GM18505 (cell line): ENCODE results near the gene ESR1.

Source experiments
- ATAC-seq: cut with Tn5 transposase; IDR thresholded peaks from one replicate; pipeline ENCODE4 v1.9.1; 2021; ENCODE audit not compliant: unreplicated experiment
- POLR2A ChIP-seq: IDR thresholded peaks from 4 replicates; pipeline ENCODE4 v1.6.1; 2011; ENCODE audit warnings: borderline replicate concordance; ENCODE audit not compliant: insufficient read depth, insufficient read length; ENCODE audit errors: extremely low read depth

Gene ESR1

DNA sequence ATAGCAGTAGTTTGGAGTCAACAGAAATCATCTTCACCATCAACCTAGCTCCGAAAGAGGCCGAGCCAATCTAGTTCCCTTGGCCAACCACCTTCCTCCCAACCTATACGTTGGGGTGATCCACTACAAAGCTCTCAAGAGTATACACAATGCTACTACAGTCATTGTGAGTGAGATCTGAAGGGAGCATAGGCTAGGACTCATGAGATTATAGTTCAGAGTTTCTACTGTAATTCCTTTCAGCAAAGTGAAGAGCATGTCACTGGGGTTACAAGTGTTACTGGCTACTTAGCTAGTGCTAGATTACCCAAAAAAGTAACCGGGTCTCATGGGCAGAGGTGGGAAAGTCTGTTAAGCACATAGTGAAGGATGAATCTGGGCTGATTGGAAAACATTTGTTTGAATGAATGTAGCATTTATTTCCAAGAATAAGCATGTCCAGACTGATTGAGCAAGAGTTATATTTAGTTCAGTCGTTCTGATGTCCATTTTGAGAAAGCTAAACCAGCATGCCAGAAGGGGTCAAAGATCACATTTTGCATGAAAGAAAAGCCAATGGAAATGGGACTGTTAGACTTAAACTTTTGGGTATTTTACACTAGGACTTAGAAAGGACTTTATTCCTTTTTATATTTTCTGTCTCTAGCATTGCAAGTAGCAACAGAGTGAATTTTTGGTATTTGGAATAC is 10.5 kb upstream of the ESR1 start:
- no peak for TF ChIP-seq POLR2A
- no peak for ATAC-seq

DNA sequence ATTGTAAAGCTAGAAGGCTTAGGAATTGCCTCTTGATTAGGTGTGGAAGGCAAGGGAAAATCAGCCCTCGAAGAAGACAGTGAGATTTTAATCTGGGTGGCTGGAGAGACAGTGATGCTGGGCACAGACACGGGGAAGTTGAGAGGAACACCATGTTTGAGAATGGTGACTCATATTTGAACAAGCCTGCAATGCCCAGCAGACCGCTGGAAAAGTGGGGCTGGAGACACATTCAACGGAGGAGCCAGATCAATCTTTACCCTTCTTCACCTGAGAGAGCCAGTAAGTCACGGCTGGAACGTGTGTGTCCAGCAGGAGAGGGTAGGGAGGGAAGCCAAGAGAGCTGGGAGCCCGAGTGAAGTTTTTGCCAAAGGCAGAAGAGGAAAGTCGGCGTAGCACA is 3.7 kb upstream of the ESR1 start:
- ATAC-seq, result no peak
- TF ChIP-seq POLR2A, result no peak

DNA sequence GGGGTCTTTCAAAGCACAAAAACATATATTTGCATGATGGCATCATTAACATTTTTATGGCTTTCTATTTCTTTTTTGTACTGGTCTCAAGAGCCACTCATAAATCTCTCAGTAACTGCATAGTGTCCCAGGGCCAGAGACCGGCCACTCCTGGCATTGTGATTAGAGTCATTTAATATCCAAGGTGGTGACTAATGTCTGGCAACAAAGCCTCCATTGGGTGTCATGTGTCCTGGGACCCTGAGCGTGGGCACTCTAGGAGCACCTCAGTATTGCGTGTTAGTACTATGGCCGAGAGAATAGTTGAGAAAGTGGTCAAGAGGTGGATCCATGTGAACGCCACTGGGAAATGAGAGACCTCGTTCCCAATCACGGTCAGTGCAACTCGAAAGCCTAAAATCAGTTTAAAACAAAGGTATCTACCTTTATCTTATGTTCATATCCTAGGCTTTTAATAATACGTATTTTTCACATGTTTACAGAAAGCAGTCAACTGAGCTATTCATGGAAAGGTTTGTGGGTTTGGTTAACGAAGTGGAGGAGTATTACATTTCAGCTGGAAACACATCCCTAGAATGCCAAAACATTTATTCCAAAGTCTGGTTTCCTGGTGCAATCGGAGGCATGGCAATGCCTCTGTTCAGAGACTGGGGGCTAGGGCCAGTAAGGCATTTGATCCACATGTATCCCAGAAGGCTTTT is 2.7 kb upstream of the ESR1 start:
- no peak for ATAC-seq
- no peak for TF ChIP-seq POLR2A

DNA sequence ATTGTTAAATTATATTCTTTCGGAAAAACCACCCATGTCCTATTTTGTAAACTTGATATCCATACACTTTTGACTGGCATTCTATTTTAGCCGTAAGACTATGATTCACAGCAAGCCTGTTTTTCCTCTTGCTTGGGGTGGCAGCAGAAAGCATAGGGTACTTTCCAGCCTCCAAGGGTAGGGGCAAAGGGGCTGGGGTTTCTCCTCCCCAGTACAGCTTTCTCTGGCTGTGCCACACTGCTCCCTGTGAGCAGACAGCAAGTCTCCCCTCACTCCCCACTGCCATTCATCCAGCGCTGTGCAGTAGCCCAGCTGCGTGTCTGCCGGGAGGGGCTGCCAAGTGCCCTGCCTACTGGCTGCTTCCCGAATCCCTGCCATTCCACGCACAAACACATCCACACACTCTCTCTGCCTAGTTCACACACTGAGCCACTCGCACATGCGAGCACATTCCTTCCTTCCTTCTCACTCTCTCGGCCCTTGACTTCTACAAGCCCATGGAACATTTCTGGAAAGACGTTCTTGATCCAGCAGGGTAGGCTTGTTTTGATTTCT is 2.1 kb upstream of the ESR1 start:
- no peak for ATAC-seq
- TF ChIP-seq POLR2A, result no peak

DNA sequence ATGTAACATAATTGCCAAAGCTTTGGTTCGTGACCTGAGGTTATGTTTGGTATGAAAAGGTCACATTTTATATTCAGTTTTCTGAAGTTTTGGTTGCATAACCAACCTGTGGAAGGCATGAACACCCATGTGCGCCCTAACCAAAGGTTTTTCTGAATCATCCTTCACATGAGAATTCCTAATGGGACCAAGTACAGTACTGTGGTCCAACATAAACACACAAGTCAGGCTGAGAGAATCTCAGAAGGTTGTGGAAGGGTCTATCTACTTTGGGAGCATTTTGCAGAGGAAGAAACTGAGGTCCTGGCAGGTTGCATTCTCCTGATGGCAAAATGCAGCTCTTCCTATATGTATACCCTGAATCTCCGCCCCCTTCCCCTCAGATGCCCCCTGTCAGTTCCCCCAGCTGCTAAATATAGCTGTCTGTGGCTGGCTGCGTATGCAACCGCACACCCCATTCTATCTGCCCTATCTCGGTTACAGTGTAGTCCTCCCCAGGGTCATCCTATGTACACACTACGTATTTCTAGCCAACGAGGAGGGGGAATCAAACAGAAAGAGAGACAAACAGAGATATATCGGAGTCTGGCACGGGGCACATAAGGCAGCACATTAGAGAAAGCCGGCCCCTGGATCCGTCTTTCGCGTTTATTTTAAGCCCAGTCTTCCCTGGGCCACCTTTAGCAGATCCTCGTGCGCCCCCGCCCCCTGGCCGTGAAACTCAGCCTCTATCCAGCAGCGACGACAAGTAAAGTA is 547 bp upstream of the ESR1 start:
- ATAC-seq, result no peak
- no peak for TF ChIP-seq POLR2A

DNA sequence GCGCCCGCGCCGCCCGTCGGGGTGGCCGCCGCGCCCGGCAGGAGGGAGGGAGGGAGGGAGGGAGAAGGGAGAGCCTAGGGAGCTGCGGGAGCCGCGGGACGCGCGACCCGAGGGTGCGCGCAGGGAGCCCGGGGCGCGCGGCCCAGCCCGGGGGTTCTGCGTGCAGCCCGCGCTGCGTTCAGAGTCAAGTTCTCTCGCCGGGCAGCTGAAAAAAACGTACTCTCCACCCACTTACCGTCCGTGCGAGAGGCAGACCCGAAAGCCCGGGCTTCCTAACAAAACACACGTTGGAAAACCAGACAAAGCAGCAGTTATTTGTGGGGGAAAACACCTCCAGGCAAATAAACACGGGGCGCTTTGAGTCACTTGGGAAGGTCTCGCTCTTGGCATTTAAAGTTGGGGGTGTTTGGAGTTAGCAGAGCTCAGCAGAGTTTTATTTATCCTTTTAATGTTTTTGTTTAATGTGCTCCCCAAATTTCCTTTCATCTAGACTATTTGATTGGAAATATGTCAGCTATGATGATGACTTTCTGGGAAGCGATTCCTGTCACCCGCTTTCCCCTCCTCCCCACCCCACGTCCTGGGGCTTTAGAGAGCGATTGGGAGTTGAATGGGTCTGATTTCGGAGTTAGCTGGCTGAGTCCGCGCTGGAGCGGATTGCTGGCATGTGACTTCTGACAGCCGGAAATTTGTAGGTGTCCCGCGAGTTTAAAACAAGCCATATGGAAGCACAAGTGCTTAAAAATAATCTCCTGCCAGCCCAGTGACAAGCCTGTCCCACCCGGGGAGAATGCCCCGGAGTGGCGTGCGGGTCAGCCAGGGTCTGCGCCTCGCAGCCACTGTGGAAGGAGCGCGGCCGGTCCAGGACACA is 1.1 kb downstream of the ESR1 start:
- no peak for TF ChIP-seq POLR2A
- ATAC-seq, result no peak

DNA sequence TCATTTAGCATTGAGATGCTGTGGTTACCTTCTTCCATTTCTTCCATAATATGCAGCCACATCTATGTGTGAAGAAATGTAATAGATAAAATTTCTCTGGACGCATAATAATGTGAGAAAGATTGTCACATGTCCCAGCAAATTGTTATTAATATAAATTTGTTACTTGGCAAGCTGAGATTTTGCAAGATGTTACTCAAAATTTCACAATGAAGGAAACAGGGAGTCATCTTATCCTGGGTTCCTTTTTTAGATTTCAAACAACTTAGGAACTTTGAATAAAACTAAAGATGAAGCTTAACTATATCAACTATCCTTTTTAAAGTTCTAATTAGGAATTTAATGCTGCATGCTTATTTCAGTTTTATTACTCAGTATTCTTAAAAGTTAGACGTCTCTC is 3.6 kb downstream of the ESR1 start:
- TF ChIP-seq POLR2A, result no peak
- no peak for ATAC-seq

DNA sequence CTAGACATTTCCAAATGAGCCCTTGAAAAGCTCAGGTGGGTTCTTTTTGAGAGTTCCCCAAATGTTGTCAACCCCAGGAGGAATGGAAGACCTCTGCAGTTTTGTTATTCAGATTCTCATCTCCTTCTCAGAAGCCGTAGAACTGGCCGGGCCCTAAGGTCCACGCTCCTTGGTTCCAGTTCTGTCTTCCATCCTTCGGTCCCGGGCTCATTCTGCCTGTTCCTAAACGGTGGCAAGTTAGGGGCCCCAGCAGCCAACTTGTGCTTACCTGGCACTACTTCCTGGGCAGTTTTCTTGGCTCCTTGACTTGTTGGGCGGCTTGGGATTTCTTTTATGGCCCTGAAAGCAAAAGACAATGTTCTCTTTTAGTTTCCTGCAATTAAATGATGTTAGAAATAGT is 6.4 kb downstream of the ESR1 start:
- TF ChIP-seq POLR2A, result no peak

DNA sequence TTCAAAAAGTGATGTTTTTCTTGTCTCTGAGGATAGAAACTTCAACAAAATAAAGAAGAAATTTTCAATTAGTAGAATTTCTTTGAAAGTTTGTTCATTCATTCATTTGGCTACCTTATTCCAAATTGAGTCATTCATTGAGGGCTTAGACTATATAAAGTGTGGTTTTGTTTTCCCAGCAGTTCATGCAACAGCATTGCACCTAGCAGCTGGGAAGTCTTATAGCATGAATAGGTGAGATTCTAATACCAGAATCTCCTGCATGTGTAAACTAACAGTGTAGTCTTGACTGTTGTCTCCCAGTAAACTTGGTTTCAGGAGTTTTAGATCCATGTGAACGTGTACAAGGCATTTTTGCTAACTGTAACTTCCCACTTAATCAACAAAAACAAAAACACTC is 7.1 kb downstream of the ESR1 start:
- no peak for ATAC-seq
- no peak for TF ChIP-seq POLR2A

More for the DNA sequence above, 6.4 kb downstream of the ESR1 start:
- ATAC-seq, result no peak

DNA sequence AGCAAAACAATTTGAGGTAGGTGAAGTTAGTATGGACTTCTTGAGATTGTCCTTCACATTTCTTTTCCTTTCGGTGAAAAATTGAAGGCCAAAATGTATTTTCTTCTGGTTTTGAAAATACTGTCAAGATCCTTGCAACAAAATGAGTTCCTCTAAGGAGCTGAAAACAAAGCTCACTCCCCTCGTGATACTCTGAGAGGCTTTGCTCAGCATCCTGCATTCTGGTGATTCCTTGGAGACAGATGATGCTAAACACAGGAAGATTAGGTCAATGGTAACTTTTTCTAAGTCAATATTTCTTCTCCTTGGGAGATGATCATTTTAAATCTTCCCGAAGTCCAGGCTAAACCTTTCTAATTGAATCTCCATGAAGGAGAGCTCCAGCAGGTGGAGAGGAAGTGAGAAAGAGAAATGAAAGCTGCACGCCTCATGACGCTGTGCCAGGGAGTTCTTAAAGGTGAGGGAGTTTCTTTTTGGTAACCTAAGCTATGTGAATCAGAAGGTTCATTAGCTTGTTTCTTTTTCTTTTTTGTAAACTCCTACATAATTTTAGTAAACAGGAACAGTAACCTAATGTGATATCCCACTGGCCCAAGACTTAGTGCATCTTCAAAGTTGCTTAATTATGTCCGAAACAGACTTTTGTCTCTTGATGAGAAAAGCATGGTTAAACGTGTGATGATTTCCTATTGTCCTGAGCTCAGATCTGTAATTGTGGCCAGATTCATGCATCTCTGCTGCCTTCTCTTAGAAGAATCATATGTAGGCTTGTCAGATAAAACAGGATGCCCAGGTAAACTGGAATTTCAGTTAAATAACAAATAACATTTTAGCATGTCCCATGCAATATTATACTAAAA is 15.0 kb downstream of the ESR1 start:
- ATAC-seq, result peak; percentile 100
- TF ChIP-seq POLR2A, result no peak

DNA sequence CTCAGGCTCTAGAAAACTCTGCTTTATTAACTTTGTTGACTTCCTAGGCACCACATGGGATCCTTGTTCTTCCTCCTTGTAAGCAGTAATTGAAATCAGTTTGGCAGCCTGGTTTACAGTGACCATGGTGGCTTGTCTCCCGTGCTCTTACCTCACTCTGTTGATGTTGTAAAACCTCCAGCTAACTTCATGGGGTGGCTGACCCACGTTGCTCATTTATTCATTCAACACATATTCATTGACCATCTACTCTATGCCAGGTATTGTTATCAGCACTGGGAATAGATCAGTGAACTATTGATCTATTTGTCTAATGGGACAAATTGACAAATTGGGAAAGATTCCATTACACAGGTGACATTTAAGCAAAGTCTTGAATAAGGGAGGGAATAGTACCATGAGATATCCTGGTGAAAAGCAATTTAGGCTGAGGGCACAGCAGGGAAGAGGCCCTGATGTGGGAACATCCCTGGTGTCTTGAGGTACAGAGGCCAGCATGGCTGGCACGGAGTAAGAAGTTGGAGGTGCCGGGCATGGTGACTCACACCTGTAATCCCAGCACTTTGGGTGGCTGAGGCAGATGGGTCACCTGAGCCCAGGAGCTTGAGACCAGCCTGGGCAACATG is 19.1 kb downstream of the ESR1 start:
- ATAC-seq, result no peak
- no peak for TF ChIP-seq POLR2A
